Fibroblast of the aortic adventitia (primary cell): ENCODE results near the gene SLC22A4. TPM values are rescaled to one million over a fixed set of nuclear protein-coding genes. Genes with fewer than 3 reads are reported as not detected.

Experiments
- DNase-seq: peaks from one replicate; pipeline ENCODE4 v3.0.0-alpha.2; 2010; ENCODE audit warnings: low read depth
- H3K4me3 ChIP-seq: 2 replicates; pipeline ENCODE4 v1.5.1; 2011; ENCODE audit warnings: low read depth, mild to moderate bottlenecking, control low read depth, low read length, moderate library complexity
- total RNA-seq: library from RNA; depleted of rRNA; stranded (reverse); fragments of >200 nt; gene quantifications from 2 replicates; pipeline ENCODE4 v1.2.3, GENCODE V29; 2012; ENCODE audit warnings: low replicate concordance
- TF ChIP-seq, protein P1 (sequence below): IDR thresholded peaks from 2 replicates; pipeline ENCODE4 v1.5.1; 2011; ENCODE audit warnings: mild to moderate bottlenecking, low read length, control low read depth, inconsistent platforms; ENCODE audit not compliant: insufficient read depth

The SLC22A4 gene
- total RNA-seq, 1 donor = 5.7 TPM

DNA sequence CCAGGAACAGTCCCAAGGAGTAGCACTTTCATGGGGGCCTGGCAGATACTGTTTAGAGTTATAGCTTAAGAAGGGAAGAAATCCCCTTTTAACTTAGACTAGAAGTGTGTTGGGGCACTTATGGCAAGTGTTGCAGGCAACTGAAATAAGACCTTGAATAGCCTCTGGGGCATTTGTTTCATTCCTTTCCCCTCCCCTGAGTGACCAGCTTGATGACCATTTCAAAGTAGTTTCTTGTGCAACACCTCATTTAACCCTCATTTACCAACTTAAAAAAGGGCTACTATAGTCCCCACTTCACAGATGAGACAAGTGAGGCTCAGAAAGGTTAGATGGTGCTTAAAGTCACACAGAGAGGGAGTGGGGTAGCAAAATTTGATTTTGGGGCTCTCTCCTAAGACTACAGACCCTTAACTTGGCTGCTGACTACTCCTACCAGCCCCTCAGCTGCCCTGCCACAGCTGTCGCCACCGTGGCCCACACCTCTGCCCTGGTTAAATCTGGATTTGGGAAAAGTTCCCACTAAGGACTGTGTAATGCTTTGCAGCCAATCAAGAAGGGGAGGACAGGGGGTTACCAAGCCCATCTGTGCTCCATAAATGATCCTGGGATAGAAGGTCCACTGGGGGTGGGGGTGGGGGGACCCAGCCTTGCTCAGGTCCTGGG lies 31.2 kb upstream of the SLC22A4 start:
- no peak for DNase-seq
- TF ChIP-seq, protein P1, sequence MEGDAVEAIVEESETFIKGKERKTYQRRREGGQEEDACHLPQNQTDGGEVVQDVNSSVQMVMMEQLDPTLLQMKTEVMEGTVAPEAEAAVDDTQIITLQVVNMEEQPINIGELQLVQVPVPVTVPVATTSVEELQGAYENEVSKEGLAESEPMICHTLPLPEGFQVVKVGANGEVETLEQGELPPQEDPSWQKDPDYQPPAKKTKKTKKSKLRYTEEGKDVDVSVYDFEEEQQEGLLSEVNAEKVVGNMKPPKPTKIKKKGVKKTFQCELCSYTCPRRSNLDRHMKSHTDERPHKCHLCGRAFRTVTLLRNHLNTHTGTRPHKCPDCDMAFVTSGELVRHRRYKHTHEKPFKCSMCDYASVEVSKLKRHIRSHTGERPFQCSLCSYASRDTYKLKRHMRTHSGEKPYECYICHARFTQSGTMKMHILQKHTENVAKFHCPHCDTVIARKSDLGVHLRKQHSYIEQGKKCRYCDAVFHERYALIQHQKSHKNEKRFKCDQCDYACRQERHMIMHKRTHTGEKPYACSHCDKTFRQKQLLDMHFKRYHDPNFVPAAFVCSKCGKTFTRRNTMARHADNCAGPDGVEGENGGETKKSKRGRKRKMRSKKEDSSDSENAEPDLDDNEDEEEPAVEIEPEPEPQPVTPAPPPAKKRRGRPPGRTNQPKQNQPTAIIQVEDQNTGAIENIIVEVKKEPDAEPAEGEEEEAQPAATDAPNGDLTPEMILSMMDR = no peak
- no peak overlapping the region for H3K4me3 ChIP-seq

DNA sequence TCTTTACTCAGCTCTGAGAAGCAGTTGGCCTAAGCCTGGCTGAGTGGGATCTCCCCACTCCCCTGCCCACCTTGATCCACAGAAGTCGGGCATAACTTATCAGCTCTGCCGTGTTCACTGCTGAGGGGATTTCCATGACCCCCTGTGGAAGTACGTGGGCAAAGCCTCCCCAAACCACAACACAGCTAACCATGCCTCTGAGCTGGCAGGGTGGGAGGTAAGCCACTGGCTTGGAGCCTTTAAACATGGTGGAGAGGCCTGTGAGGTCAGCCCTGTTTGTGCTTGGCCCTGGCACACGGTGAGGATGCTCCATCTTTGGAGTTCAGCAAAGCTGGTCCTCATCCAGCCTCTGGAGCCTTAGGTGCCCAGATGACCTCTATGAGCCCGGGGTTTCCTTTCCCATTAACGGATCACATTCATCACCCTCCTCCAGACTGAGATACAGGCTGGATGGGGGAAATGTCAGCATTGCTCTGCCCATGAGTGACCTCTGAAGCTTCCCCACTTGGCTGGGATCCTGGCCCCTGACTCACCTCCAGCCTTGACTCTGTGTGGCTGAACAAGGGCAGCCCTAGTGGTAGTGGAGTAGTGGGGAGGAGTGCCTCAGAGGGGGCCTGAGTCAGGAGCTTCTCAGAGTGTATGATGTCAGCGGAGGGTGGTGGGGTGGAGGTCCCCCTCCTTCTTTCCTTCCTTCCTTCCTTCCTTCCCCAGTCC lies 30.5 kb upstream of the SLC22A4 start:
- DNase-seq = peak; percentile 81
- TF ChIP-seq, protein P1 = peak; percentile 43

DNA sequence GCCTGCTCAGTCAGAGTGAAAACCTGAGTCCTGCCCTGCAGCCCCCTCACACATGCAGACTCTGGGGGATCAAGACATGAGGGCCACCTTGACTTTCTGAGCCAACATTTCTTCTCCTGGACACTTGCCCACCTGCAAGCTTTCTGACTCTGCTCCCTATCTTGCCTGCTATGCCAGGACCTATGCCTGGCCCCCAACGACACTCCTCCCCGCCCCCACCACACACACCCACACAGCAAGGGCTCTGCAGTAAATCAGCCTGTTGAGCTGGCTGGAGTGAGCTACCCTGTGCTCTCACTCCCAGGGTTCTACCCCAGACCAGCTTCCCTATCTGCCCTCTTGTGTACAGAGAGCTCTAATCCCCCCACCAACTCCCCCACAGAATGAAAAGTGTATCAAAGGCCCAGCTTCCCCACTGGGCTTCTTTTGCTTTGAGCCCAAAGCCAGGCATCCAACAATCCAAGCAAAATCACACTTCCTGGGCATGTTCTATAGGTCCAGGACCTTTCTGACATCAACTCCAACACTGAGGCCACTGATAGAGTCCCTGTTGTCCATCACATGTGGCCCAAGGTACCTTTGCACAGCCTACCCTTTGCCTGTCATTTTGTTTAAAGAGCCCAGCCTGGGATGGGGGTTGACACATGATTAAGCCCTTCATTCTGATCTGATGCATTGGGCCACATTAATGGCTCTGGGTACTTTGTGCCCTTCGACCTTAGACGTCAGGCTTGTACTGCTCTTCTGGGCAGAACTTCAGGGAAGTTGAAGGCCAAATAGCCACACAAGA lies 29.5 kb upstream of the SLC22A4 start:
- TF ChIP-seq, protein P1 = no peak
- H3K4me3 ChIP-seq = no peak overlapping the region
- no peak for DNase-seq

More for the DNA sequence above, 30.5 kb upstream of the SLC22A4 start:
- H3K4me3 ChIP-seq = no peak overlapping the region

DNA sequence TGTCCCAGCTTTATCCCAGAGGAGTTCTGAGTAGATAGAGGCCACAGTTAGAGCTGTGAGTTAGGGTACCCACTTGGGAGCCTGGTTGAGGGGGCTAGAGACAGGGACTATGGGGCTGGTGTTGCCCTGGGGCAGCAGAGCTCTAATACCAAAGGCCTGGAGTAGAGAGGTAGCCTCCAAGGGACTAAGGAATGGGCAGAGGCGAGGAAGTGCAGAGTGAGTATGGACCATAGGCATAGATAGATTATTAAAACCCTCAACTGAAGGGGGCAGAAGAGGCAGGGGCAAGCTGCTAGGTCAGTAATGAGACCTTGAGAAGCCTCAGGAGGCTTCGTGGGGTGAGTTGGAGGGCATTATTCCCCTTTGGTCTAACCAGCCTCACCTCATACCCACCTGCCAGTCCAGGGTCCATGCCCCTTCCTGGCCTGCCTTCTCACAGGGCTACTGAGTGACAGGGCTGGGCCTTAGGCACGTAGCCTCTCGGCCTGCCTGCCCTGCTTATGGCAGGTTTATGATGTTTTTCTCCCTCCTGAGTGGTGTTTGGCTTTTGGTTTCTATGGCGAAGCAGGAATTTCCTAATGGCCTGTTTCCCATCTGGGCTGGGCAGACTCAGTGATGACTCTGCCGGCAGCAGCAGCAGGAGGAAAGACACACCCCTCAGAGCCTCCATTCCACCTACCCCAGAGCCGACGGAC lies 28.7 kb upstream of the SLC22A4 start:
- H3K4me3 ChIP-seq = no peak overlapping the region
- TF ChIP-seq, protein P1 = no peak
- peak; percentile 94 for DNase-seq

DNA sequence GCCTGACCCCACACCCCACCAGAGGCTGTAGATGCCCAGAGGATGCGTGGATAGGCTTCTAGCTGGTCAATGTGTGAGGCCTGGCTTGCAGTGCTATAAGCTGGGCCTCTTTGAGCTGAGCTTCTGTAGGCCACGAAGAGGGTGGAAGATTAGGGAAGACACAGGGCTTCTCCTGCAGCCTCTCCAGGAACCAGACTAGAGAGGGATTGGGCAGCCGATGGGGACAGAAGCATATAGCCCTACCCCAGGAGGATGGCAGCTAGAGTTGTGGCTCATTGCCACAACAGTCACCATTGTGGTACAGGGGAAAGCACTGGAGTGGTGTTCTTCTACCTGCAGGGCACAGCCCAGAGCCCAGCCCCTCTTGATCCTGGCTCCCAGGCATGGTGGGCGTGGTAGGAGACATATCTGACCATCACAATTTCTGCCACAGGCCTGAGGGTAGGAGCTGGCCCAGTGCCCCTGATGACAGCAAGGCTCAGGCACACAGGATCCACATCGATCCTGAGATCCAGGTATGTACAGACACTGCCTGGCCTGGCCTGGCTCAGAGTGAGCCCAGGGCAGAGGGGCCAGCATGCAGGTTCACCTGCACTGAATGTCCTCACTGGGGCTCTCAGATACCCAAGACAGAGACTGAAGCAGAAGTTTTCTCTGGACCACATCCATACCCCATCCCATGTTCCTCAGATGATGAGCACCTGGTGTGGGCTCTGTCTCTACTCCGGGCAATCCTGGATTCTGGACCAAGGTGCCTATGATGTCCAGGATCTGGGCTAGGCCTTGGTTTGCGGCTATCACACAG lies 28.0 kb upstream of the SLC22A4 start:
- no peak overlapping the region for H3K4me3 ChIP-seq
- TF ChIP-seq, protein P1 = no peak
- DNase-seq = no peak

DNA sequence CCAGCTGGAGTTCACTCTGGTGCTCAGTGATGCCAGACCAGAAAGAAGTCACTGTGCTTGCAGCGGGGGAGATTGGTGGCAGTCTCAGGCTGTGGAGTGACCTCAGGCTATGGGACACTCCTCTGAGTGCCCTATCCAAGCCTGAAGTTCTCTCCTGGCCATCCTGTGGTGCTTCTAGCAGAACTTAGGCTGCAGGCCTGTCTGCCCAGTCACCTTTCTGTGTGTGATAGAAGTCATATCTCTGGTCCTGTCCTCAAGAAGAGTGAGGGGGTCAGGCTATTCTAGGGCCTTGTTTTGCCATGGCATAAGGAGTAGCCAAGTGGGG lies 27.4 kb upstream of the SLC22A4 start:
- H3K4me3 ChIP-seq = no peak overlapping the region
- TF ChIP-seq, protein P1 = no peak
- DNase-seq = no peak
